Right atrium auricular region (tissue), 2 donors: ENCODE measurements around the gene TBR1. TPM values are rescaled to one million over a fixed set of nuclear protein-coding genes. Genes with fewer than 3 reads are reported as not detected.
A peak's percentile ranks its signal among the peaks of the same experiment; 100 is the strongest.

Experiments
- DNase-seq: peaks from one replicate; pipeline ENCODE4 v3.0.0-alpha.2; 2019; ENCODE audit warnings: low spot score
- H3K27ac ChIP-seq, 2 donors: fragments of 200-600 bp; sonication (generic); 1 replicate in 1 of 2; 2 replicates in 1 of 2; pipeline ENCODE4 v1.5.1; 2016 to 2019
- H3K27me3 ChIP-seq, 2 donors: fragments of 200-600 bp; sonication (generic); one replicate each; pipeline versions ENCODE4 v1.5.1 to v1.6.0; 2017 to 2019
- H3K36me3 ChIP-seq: fragments of 200-600 bp; sonication (generic); one replicate; pipeline ENCODE4 v1.5.1; 2016
- H3K4me1 ChIP-seq, 2 donors: fragments of 200-600 bp; sonication (generic); one replicate each; pipeline versions ENCODE4 v1.5.1 to v1.6.0; 2017 to 2019
- H3K4me3 ChIP-seq, 2 donors: fragments of 200-600 bp; sonication (generic); 1 replicate in 1 of 2; 2 replicates in 1 of 2; pipeline ENCODE4 v1.5.1; 2017 to 2019; ENCODE audit warnings: mild to moderate bottlenecking in 1 of 2, moderate library complexity in 1 of 2
- H3K9me3 ChIP-seq, 2 donors: fragments of 200-600 bp; sonication (generic); one replicate each; pipeline ENCODE4 v1.5.1; 2019
- total RNA-seq, 2 donors: library from RNA; depleted of rRNA; stranded (reverse); fragments of >200 nt; gene quantifications; one replicate each; pipeline ENCODE4 v1.1.0, GENCODE V29; 2016
- TF ChIP-seq, protein P1 (sequence below), 2 donors: fragments of 200-600 bp; sonication (generic); IDR thresholded peaks; one replicate each; pipeline ENCODE4 v1.5.1; 2019; ENCODE audit warnings: antibody characterized with exemption in 2 of 2

TBR1 gene
- total RNA-seq, 2 donors from 2014 or later = not detected

DNA sequence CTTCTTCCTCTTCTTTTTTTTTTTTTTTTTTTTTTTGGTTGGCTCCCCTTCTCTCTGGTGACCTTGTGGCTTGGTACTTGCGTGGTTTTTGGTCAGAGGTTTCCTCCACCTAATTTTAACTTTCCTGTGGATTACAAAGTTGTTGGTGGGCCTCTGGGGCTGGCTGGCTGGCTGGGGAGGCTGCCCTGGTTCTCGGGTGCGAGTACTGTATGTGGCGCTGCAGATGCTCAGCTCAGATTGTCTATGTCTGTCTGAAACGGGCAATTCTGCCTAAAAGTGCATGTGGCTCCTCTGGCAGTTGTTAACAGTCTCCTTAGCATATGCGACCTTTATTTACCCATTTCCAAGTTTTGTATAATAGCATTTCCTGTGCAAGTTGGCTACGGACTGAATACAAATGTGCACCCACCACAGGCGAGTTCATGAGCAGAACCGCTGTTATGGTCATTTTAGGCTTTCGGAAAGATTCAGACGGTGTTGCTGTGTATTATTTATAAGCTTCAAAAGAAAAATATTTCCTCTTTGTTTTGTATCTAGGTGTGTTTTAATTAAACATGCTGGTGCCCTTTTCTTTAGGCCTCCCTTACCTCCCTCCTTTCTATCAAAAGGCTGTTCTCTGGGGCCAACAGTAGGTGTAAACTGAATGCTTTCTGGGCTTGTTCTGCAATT, 4.4 kb downstream of the TBR1 start:
- Histone ChIP-seq H3K4me1 (peaks cover 0 to 45% of the 10 kb centered on the region in 2 donors), H3K36me3 (no peaks in the 10 kb centered on the region), H3K9me3 (no peaks in the 10 kb centered on the region), H3K27me3 (peaks cover 78 to 79% of the 10 kb centered on the region in 2 donors), H3K4me3 (no peak overlapping the region), H3K27ac (no peak overlapping the region)
- DNase-seq = no peak
- TF ChIP-seq, protein P1, sequence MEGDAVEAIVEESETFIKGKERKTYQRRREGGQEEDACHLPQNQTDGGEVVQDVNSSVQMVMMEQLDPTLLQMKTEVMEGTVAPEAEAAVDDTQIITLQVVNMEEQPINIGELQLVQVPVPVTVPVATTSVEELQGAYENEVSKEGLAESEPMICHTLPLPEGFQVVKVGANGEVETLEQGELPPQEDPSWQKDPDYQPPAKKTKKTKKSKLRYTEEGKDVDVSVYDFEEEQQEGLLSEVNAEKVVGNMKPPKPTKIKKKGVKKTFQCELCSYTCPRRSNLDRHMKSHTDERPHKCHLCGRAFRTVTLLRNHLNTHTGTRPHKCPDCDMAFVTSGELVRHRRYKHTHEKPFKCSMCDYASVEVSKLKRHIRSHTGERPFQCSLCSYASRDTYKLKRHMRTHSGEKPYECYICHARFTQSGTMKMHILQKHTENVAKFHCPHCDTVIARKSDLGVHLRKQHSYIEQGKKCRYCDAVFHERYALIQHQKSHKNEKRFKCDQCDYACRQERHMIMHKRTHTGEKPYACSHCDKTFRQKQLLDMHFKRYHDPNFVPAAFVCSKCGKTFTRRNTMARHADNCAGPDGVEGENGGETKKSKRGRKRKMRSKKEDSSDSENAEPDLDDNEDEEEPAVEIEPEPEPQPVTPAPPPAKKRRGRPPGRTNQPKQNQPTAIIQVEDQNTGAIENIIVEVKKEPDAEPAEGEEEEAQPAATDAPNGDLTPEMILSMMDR (IDR thresholded peaks at IDR 0.05) = no peak

DNA sequence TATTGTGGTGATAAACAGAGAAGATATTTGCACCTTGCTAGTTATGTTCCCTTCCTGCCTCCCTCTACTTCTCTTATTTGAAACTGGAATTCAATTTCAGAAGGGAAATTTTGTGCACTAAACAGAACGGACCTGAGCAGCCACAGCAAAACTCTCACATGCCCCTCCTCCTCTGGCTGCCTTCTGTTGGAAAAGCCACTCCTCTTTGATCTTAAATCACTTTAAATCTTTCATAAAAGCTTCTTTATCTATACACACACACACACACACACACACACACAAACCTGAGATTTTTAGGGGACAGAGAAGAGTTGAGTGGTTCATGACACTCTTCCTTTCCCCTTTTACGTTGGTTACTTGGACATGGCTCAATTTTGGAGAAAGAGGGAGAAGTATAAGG, 5.6 kb downstream of the TBR1 start:
- peaks cover 77 to 82% of the 10 kb centered on the region in 2 donors for H3K27me3 ChIP-seq
- no peaks in the 10 kb centered on the region for H3K9me3 ChIP-seq
- H3K4me1 ChIP-seq = peaks cover 0 to 35% of the 10 kb centered on the region in 2 donors
- H3K36me3 ChIP-seq = no peaks in the 10 kb centered on the region
- H3K4me3 ChIP-seq = no peak overlapping the region
- TF ChIP-seq, protein P1 (IDR thresholded peaks at IDR 0.05) = no peak
- DNase-seq = no peak
- no peak overlapping the region for H3K27ac ChIP-seq

DNA sequence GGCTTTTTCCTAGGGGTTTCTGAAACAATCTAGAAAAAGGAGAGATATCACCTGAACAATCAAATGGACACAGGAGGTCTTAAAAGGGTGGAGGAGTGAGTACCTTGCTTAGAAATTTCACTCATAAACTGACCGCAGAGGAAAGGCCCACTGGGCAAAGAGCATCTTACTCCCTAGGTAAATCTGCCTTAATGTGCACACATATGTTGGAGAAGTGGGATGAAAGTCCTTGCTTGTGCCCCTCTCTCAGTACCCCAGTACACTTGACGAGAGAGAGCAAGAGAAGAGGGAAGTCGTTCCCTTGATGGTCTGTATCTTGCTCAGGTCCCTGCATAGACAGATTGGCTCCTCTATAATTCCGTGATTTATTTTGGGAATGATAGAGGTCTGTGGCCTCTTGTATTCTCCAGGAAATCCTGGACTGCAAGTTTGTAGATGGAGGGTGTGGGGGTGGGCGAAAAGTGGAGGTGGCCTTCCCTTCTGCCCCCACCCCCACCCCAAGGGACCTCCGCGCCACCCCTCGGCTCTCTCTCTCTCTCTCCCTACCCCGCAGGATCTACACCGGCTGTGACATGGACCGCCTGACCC, 6.8 kb downstream of the TBR1 start:
- Histone ChIP-seq H3K36me3 (no peaks in the 10 kb centered on the region), H3K27me3 (peaks cover 71 to 81% of the 10 kb centered on the region in 2 donors), H3K27ac (no peak overlapping the region), H3K9me3 (no peaks in the 10 kb centered on the region), H3K4me3 (no peak overlapping the region), H3K4me1 (peaks cover 0 to 40% of the 10 kb centered on the region in 2 donors)
- DNase-seq = no peak
- TF ChIP-seq, protein P1 (IDR thresholded peaks at IDR 0.05) = no peak

DNA sequence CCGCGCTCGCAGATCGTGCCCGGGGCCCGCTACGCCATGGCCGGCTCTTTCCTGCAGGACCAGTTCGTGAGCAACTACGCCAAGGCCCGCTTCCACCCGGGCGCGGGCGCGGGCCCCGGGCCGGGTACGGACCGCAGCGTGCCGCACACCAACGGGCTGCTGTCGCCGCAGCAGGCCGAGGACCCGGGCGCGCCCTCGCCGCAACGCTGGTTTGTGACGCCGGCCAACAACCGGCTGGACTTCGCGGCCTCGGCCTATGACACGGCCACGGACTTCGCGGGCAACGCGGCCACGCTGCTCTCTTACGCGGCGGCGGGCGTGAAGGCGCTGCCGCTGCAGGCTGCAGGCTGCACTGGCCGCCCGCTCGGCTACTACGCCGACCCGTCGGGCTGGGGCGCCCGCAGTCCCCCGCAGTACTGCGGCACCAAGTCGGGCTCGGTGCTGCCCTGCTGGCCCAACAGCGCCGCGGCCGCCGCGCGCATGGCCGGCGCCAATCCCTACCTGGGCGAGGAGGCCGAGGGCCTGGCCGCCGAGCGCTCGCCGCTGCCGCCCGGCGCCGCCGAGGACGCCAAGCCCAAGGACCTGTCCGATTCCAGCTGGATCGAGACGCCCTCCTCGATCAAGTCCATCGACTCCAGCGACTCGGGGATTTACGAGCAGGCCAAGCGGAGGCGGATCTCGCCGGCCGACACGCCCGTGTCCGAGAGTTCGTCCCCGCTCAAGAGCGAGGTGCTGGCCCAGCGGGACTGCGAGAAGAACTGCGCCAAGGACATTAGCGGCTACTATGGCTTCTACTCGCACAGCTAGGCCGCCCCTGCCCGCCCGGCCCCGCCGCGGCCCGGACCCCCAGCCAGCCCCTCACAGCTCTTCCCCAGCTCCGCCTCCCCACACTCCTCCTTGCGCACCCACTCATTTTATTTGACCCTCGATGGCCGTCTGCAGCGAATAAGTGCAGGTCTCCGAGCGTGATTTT, 7.6 kb downstream of the TBR1 start:
- no peak for DNase-seq
- peaks cover 69 to 78% of the 10 kb centered on the region in 2 donors for H3K27me3 ChIP-seq
- H3K9me3 ChIP-seq = no peaks in the 10 kb centered on the region
- TF ChIP-seq, protein P1 (IDR thresholded peaks at IDR 0.05) = no peak
- H3K36me3 ChIP-seq = no peaks in the 10 kb centered on the region
- no peak overlapping the region for H3K27ac ChIP-seq
- peaks cover 0 to 35% of the 10 kb centered on the region in 2 donors for H3K4me1 ChIP-seq
- peak overlapping the region in 1 of 2 donors; percentile 31 for H3K4me3 ChIP-seq

DNA sequence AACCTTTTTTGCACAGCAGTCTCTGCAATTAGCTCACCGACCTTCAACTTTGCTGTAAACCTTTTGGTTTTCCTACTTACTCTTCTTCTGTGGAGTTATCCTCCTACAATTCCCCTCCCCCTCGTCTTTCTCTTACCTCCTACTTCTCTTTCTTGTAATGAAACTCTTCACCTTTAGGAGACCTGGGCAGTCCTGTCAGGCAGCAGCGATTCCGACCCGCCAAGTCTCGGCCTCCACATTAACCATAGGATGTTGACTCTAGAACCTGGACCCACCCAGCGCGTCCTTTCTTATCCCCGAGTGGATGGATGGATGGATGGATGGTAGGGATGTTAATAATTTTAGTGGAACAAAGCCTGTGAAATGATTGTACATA, 8.3 kb downstream of the TBR1 start:
- Histone ChIP-seq H3K9me3 (no peaks in the 10 kb centered on the region), H3K27ac (no peak overlapping the region), H3K4me1 (peaks cover 0 to 30% of the 10 kb centered on the region in 2 donors), H3K4me3 (peak overlapping the region in 1 of 2 donors; percentile 31), H3K27me3 (peaks cover 64 to 71% of the 10 kb centered on the region in 2 donors), H3K36me3 (no peaks in the 10 kb centered on the region)
- TF ChIP-seq, protein P1 (IDR thresholded peaks at IDR 0.05) = no peak
- DNase-seq = no peak
